GM18526 (cell line): ENCODE measurements around the gene TAF3.

Experiments used
- POLR2A ChIP-seq: IDR thresholded peaks from 3 replicates; pipeline ENCODE4 v1.6.1; 2011; ENCODE audit not compliant: insufficient read length; ENCODE audit errors: extremely low read depth

The TAF3 gene

GRCh38 chr10:7853226-7853842 is 35.0 kb downstream of the TAF3 start:
- TF ChIP-seq POLR2A: no peak

- TF ChIP-seq POLR2A: no peak
Measured at GRCh38 chr10:7853890-7854289, 35.6 kb downstream of the TAF3 start.

- no peak for TF ChIP-seq POLR2A
Measured at GRCh38 chr10:7855205-7855604, 36.9 kb downstream of the TAF3 start.

- TF ChIP-seq POLR2A: no peak
Measured at GRCh38 chr10:7856678-7857077, 38.4 kb downstream of the TAF3 start.

GRCh38 chr10:7857262-7857661 is 39.0 kb downstream of the TAF3 start:
- no peak for TF ChIP-seq POLR2A

GRCh38 chr10:7861509-7862120 is 43.3 kb downstream of the TAF3 start:
- TF ChIP-seq POLR2A: no peak

- no peak for TF ChIP-seq POLR2A
Measured at GRCh38 chr10:7862121-7862514, 43.8 kb downstream of the TAF3 start.

GRCh38 chr10:7866176-7866575 is 47.9 kb downstream of the TAF3 start:
- no peak for TF ChIP-seq POLR2A

- TF ChIP-seq POLR2A: no peak
Measured at GRCh38 chr10:7872041-7872442, 53.7 kb downstream of the TAF3 start.

GRCh38 chr10:7874864-7875263 is 56.6 kb downstream of the TAF3 start:
- no peak for TF ChIP-seq POLR2A

- TF ChIP-seq POLR2A: no peak
Measured at GRCh38 chr10:7876541-7877127, 58.3 kb downstream of the TAF3 start.

- no peak for TF ChIP-seq POLR2A
Measured at GRCh38 chr10:7881119-7881518, 62.8 kb downstream of the TAF3 start.

- no peak for TF ChIP-seq POLR2A
Measured at GRCh38 chr10:7886056-7886455, 67.8 kb downstream of the TAF3 start.

GRCh38 chr10:7887174-7887816 is 69.0 kb downstream of the TAF3 start:
- TF ChIP-seq POLR2A: no peak

GRCh38 chr10:7889947-7890542 is 71.7 kb downstream of the TAF3 start:
- TF ChIP-seq POLR2A: no peak

GRCh38 chr10:7890781-7891180 is 72.5 kb downstream of the TAF3 start:
- no peak for TF ChIP-seq POLR2A

- no peak for TF ChIP-seq POLR2A
Measured at GRCh38 chr10:7891634-7892033, 73.3 kb downstream of the TAF3 start.

GRCh38 chr10:7892146-7892545 is 73.8 kb downstream of the TAF3 start:
- TF ChIP-seq POLR2A: no peak
